Measurements from ENCODE around the gene MXD3. TPM values are rescaled to one million over a fixed set of nuclear protein-coding genes. Genes with fewer than 3 reads are reported as not detected.

MXD3 gene
- total RNA-seq, 1 donor from 2014 or later = 31.1 TPM

GRCh38 chr5:177314376-177315342 lies 3.0 kb upstream of the MXD3 start:
- H3K36me3 Mint-ChIP-seq = no peaks in the 10 kb centered on the region
- H3K27ac Mint-ChIP-seq = no peak overlapping the region
- H3K4me3 Mint-ChIP-seq = peak overlapping the region; percentile 8

GRCh38 chr5:177313561-177314259 lies 2.0 kb upstream of the MXD3 start:
- no peaks in the 10 kb centered on the region for H3K9me3 ChIP-seq (ENCODE audit: low read depth)
- H3F3A ChIP-seq (ENCODE audit: low read depth) = peaks cover 27% of the 10 kb centered on the region
- H3K4me2 ChIP-seq = no peak overlapping the region
- H3K4me3 Mint-ChIP-seq = peak overlapping the region; percentile 25
- TF ChIP-seq EZH2 (IDR thresholded peaks at IDR 0.05) (no peak), EZH2phosphoT487 (IDR thresholded peaks at IDR 0.05) (no peak), CTCF (IDR thresholded peaks at IDR 0.05) (no peak)
- H3K9me3 Mint-ChIP-seq = no peaks in the 10 kb centered on the region
- no peak overlapping the region for H3K27ac Mint-ChIP-seq
- DNase-seq (ENCODE audit: low spot score) = no peak
- H3K4me3 ChIP-seq = no peak overlapping the region
- H3K27me3 ChIP-seq = peaks cover 3% of the 10 kb centered on the region
- H3K4me1 Mint-ChIP-seq = peaks cover 37% of the 10 kb centered on the region
- H2AFZ ChIP-seq (replicated peaks) = no peak overlapping the region
- no peaks in the 10 kb centered on the region for H3K36me3 ChIP-seq
- no peak overlapping the region for H3K9ac ChIP-seq
- H3K36me3 Mint-ChIP-seq = peaks cover 4% of the 10 kb centered on the region
- peaks cover 8% of the 10 kb centered on the region for H3K27me3 Mint-ChIP-seq (ENCODE audit: insufficient read depth, low read depth)
- peaks cover 22% of the 10 kb centered on the region for H4K20me1 ChIP-seq (ENCODE audit: low read depth)
- H3K27ac ChIP-seq = no peak overlapping the region
- H3K79me2 ChIP-seq (ENCODE audit: low read depth) = no peaks in the 10 kb centered on the region
- H3K4me1 ChIP-seq = peaks cover 12% of the 10 kb centered on the region

More at GRCh38 chr5:177314376-177315342, 3.0 kb upstream of the MXD3 start:
- H3K4me1 Mint-ChIP-seq = peaks cover 31% of the 10 kb centered on the region
- H3K4me2 ChIP-seq = no peak overlapping the region
- H3K79me2 ChIP-seq (ENCODE audit: low read depth) = no peaks in the 10 kb centered on the region
- H3K27me3 ChIP-seq = peaks cover 3% of the 10 kb centered on the region
- TF ChIP-seq EZH2phosphoT487 (IDR thresholded peaks at IDR 0.05) = no peak
- no peak for TF ChIP-seq CTCF (IDR thresholded peaks at IDR 0.05)
- TF ChIP-seq EZH2 (IDR thresholded peaks at IDR 0.05) = no peak
- no peak overlapping the region for H3K9ac ChIP-seq
- no peaks in the 10 kb centered on the region for H3K9me3 ChIP-seq (ENCODE audit: low read depth)
- H3K36me3 ChIP-seq = no peaks in the 10 kb centered on the region
- H3K4me1 ChIP-seq = peaks cover 12% of the 10 kb centered on the region
- no peak for DNase-seq (ENCODE audit: low spot score)
- peaks cover 15% of the 10 kb centered on the region for H4K20me1 ChIP-seq (ENCODE audit: low read depth)
- no peak overlapping the region for H3K4me3 ChIP-seq
- H3K27me3 Mint-ChIP-seq (ENCODE audit: insufficient read depth, low read depth) = peaks cover 9% of the 10 kb centered on the region
- H3F3A ChIP-seq (ENCODE audit: low read depth) = peaks cover 27% of the 10 kb centered on the region
- H3K27ac ChIP-seq = no peak overlapping the region
- no peak overlapping the region for H2AFZ ChIP-seq (replicated peaks)
- peaks cover 4% of the 10 kb centered on the region for H3K9me3 Mint-ChIP-seq

- Histone ChIP-seq H4K20me1 (ENCODE audit: low read depth) (peaks cover 22% of the 10 kb centered on the region), H3K27me3 (peaks cover 3% of the 10 kb centered on the region), H3K79me2 (ENCODE audit: low read depth) (no peaks in the 10 kb centered on the region), H3K4me3 (peak overlapping the region; percentile 85), H3K4me1 (peaks cover 12% of the 10 kb centered on the region), H3K27ac (no peak overlapping the region), H3K4me2 (peak overlapping the region; percentile 90), H3K36me3 (no peaks in the 10 kb centered on the region), H2AFZ (replicated peaks) (peak overlapping the region; percentile 5), H3K9me3 (ENCODE audit: low read depth) (no peaks in the 10 kb centered on the region), H3K9ac (peak overlapping the region; percentile 6), H3F3A (ENCODE audit: low read depth) (peaks cover 27% of the 10 kb centered on the region)
- Mint-ChIP-seq H3K4me1 (peaks cover 33% of the 10 kb centered on the region), H3K4me3 (peak overlapping the region; percentile 85), H3K27ac (no peak overlapping the region), H3K36me3 (peaks cover 5% of the 10 kb centered on the region), H3K27me3 (ENCODE audit: insufficient read depth, low read depth) (peaks cover 8% of the 10 kb centered on the region), H3K9me3 (no peaks in the 10 kb centered on the region)
- DNase-seq (ENCODE audit: low spot score) = peak; percentile 73
- TF ChIP-seq CTCF (IDR thresholded peaks at IDR 0.05) (no peak), EZH2phosphoT487 (IDR thresholded peaks at IDR 0.05) (no peak), EZH2 (IDR thresholded peaks at IDR 0.05) (no peak)
Observed at GRCh38 chr5:177312649-177313181, 1.0 kb upstream of the MXD3 start.

All from neural progenitor cell (in vitro differentiated cells).